ENCODE measurements around the gene BANP.
"Not testable (repeated sequence)": the region's sequence is repeated elsewhere in the genome, so short reads cannot be mapped to it uniquely, and the experiment has no call there.

The BANP gene, protein sequence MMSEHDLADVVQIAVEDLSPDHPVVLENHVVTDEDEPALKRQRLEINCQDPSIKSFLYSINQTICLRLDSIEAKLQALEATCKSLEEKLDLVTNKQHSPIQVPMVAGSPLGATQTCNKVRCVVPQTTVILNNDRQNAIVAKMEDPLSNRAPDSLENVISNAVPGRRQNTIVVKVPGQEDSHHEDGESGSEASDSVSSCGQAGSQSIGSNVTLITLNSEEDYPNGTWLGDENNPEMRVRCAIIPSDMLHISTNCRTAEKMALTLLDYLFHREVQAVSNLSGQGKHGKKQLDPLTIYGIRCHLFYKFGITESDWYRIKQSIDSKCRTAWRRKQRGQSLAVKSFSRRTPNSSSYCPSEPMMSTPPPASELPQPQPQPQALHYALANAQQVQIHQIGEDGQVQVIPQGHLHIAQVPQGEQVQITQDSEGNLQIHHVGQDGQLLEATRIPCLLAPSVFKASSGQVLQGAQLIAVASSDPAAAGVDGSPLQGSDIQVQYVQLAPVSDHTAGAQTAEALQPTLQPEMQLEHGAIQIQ

DNA sequence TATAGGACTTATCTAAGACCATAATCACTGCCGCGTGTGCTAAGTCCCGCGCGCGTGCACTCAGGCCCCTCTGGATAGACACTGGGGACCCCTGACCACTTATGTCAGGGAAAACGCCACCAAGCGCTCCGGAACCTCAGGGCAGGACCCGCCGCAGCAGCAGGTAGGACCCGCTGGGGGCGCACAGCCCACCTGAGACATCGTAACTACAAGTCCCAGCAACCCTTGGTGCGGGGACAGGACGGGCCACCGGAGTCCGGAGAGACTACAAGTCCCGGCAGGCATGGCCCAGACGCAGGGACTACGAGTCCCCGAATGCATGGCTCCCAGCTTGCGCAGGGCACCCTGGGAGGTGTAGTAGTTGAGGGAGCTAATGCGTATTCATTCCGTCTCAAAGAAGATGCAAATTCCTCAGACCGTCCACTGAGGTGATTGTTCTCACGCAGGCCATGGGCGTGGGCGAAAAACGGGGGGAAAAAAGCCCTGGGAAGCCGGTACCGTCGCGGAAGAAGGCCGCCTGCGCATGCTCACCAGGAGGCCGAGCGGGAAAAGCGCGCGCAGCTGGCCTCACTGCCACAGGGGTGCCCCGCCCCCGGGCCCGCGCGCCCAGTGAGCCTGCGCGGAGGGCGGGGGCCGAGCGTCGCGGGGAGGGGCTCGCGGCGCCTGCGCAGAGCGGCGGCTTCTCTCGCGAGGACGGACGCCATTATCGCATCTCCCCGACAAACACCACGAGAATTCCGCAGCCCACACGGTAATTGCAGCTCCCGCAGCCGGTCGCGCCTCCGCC lies at the start of gene BANP:
Gene BANP (plus strand): TSS at position 670 of the 787 bp plus-strand sequence. CDS start 23,682 bp downstream, outside the sequence.
- DNase-seq, result peak; percentile 98

DNA sequence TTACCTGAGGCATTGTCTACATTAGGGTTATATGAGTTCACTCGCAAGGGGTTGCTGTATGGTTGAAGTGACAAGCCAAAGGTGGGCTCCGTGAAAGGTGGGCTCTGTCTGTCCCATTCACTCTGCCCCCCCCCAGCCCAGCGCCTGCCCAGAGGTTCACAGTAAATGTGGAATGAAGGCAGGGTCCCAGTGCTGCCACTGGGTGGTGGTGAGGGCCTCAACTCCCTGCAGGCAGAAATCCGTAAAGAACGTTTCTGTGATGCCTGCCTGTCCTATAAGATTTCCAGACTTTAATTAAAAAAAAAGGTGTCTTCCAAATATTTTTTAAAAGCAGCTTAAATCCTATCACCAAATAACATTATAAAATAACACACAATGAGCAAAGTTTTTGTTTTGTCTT lies 46.3 kb upstream of the BANP start:
- not testable (repeated sequence) for DNase-seq

- DNase-seq, result not testable (repeated sequence)
Measured at GRCh38 chr16:87905521-87905920, 45.7 kb upstream of the BANP start.

- DNase-seq, result not testable (repeated sequence)
Measured at GRCh38 chr16:87908101-87908500, 43.1 kb upstream of the BANP start.

GRCh38 chr16:87909203-87909935 lies 41.9 kb upstream of the BANP start:
- peak; percentile 62 for DNase-seq

GRCh38 chr16:87911106-87911763 lies 40.0 kb upstream of the BANP start:
- DNase-seq, result peak; percentile 66

GRCh38 chr16:87912691-87913090 lies 38.5 kb upstream of the BANP start:
- DNase-seq, result not testable (repeated sequence)

DNA sequence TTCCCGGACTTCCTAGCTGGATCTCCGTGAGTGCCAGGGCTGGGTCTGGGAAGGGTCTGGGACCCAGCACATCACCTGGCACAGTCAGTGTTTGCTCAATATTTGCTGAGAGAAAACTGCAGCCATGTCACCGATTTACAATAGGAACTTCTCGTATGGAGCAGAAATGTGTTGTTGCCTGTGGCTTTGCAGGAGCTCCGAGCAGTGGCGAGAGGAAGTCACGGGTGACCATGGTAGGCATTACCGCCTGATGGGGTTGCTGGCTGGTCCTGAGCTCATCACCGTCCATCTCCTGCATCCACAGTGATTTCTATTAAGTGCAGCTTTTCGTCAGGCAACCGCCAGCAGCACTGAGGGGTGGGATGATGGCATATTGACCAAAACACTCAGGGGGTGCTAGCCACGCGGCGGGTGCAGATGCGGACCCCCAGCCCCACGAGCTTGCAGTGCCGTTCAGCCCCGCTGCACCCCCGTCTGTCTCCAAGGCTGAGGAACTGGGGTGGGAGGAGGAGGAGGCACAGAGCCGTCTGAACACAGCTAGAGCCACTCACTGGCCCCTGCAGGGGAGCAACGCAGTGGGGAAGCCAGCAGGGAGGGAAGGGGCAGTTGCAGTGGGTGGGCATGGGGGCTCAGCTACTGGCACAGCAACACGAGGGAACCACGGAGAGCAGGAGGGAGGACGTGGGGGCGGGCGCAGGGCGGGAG lies 37.1 kb upstream of the BANP start:
- not testable (repeated sequence) for DNase-seq

DNA sequence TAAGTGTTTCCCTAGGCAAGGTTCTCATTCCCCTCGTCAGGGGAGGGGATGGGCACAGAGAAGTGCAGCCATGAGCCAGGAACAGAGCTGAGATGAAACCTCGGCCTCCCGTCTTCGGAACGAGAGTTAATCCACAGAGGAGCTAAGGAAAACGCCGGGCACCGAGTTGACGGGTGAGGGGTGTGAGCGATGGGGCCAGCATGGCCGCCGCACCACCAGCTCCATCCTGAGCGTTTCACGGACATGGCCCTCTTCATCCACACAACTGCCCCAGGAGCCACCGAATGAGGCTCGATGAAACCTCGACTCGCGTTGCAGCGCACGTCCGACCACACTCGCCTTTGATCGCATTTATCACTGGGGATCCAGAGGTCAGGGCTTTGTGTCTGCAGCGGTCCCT lies 36.4 kb upstream of the BANP start:
- DNase-seq, result no peak

DNA sequence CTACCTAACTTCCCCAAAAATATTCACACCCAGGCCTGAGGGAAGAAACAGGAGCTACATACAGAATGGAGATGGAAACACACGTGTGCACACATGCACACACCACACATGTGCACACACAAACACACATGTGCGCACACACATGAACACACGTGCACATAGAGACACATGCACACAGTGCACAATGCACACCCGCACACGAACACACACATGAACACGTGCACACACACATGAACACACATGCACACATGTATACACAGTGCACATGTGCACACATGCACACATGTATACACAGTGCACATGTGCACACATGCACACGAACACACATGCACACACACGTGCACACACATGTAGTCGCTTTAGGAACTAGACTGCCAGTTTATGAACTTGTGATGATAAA lies 33.7 kb upstream of the BANP start:
- no peak for DNase-seq

GRCh38 chr16:87918338-87918737 lies 32.9 kb upstream of the BANP start:
- peak; percentile 26 for DNase-seq

GRCh38 chr16:87918866-87919680 lies 32.2 kb upstream of the BANP start:
- peak; percentile 11 for DNase-seq

- DNase-seq, result no peak
Measured at GRCh38 chr16:87919681-87919994, 31.6 kb upstream of the BANP start.

DNA sequence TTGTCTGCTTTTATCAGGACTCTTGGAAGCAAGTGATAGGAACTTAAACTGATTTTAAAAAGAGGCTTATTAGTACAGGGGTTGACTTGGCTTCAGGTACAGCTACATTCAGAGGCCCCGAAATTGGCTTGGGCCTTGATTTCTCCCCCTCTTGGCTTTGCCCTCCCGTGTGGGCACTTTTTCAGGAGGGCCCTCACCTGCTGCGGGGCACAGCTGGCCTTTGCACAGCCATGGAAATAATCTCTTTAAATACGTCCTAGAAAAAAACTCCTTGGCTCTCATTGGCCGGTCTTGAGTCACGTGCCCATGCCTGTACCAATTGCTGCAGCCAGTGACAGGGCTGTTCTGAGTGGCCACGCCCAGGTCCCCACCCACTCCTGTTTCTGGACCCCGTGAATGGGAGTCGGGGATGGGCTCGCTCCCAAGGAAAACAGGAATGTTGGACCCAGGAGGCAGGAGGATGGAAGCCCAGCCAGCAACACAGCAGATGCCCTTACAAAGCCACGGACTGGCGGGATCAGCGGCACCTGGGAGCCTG lies 29.9 kb upstream of the BANP start:
- no peak for DNase-seq

- no peak for DNase-seq
Measured at GRCh38 chr16:87922250-87922871, 28.9 kb upstream of the BANP start.

DNA sequence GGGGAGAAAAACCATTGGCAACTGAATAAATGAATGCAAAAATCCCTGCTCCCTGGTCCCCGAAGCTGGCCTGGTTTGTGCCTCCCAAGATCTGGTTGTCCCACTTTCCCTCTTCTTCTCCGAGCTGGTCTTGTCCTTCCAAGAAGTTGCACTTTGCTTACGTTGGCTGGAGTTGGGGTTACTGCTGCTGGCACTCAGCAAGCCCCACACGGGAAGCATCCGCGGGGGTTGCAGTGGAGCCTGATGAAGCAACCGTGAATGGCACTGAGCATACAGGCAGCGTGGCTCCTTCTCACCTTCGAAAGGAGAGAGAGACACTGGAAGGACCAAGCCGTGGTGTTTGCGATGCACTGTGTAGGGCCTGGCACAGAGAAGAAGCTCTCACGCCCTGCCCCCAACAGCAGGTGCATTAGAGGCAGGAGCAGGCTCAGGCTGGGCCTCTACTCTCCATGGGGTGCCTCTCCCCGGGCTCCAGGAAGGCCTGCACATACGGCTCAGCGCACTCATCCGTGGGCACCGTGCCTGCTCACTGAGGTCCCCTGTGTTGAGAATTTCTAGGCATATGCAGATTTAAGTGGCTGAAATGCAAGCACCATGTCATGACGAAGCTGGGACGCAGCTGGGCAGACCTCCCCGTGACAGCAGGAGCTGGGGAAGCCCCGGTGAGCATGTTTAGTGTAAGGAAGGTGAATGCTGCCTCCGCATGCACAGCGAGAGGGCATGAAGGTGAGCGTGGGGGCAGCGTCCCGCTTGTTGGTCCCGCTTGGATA lies 27.0 kb upstream of the BANP start:
- DNase-seq, result no peak

GRCh38 chr16:87924811-87925670 lies 26.2 kb upstream of the BANP start:
- DNase-seq, result no peak

Data from EL (cell line).